GM12878 (cell line): ENCODE data around the gene GP9. TPM values are rescaled to one million over a fixed set of nuclear protein-coding genes. Genes with fewer than 3 reads are reported as not detected.
"Not testable (repeated sequence)": the region's sequence is repeated elsewhere in the genome, so short reads cannot be mapped to it uniquely, and the experiment has no call there.

Experiments used
- ATAC-seq: fragments of 200-7000 bp; cut with Tn5 transposase; 3 replicates; pipeline ENCODE4 v1.9.1; 2020; ENCODE audit warnings: mild to moderate bottlenecking, moderate library complexity
- BruUV-seq: library from RNA; stranded (reverse); fragments of 400-500 nt; replicated peaks from 2 replicates; lab custom pipeline; 2021; lab: Mats Ljungman, UMichigan
- CTCF ChIA-PET: fragments of 300-600 bp; sonication (Branson Sonifier 250); formaldehyde crosslinking; extraction: SDS; loops from one replicate; lab custom pipeline; 2021; ENCODE audit warnings: inconsistent platforms; lab: Yijun Ruan, JAX
- POLR2A ChIA-PET: fragments of 350-600 bp; formaldehyde crosslinking; extraction: SDS; loops from one replicate; lab custom pipeline; 2021; ENCODE audit warnings: inconsistent platforms; lab: Charles Lee
- RAD21 ChIA-PET: fragments of 300-600 bp; sonication (Branson Sonifier 250); formaldehyde crosslinking; loops from one replicate; lab custom pipeline; 2023; ENCODE audit warnings: antibody characterized with exemption; ENCODE audit not compliant: unreplicated experiment; lab: Charles Lee
- SMC1A ChIA-PET: fragments of 300-600 bp; sonication (Branson Sonifier 250); formaldehyde crosslinking; loops from one replicate; lab custom pipeline; 2023; ENCODE audit not compliant: unreplicated experiment, uncharacterized antibody; lab: Charles Lee
- DNase-seq: peaks from one replicate; pipeline ENCODE4 v3.0.0-alpha.2; 2011; ENCODE audit warnings: low read depth, low spot score
- FAIRE-seq: peaks from 3 replicates; lab custom pipeline; 2011; peaks lifted over from hg19 to GRCh38; lab: Jason Lieb, UNC
- H2AFZ ChIP-seq: 2 replicates; pipeline ENCODE4 v1.6.0; 2011; ENCODE audit warnings: low read depth, low read length, control low read depth; ENCODE audit not compliant: control insufficient read depth
- H3K27ac ChIP-seq: 2 replicates; pipeline ENCODE4 v1.5.1; 2011; ENCODE audit warnings: control low read depth; ENCODE audit not compliant: control insufficient read depth, insufficient read depth
- H3K27me3 ChIP-seq, 2 experiments: replicated peaks in 1 of 2; 2 replicates each; pipeline versions ENCODE4 v1.6.0 to v1.6.1; 2011; ENCODE audit warnings: low read length in 1 of 2; ENCODE audit not compliant: control insufficient read depth in 2 of 2, insufficient read depth in 2 of 2
- H3K36me3 ChIP-seq, 2 experiments: 2 replicates each; pipeline ENCODE4 v1.5.1; 2011; ENCODE audit warnings: low read length in 1 of 2; ENCODE audit not compliant: control insufficient read depth in 2 of 2, insufficient read depth in 2 of 2
- H3K4me1 ChIP-seq: 2 replicates; pipeline ENCODE4 v1.6.1; 2011; ENCODE audit warnings: mild to moderate bottlenecking, low read length, moderate library complexity, mixed read lengths; ENCODE audit not compliant: control insufficient read depth, insufficient read depth
- H3K4me2 ChIP-seq: 2 replicates; pipeline ENCODE4 v1.6.0; 2011; ENCODE audit warnings: control low read depth; ENCODE audit not compliant: control insufficient read depth, insufficient read depth
- H3K4me3 ChIP-seq: fragments of 200-600 bp; sonication (generic); 2 replicates; pipeline ENCODE4 v1.5.1; 2016
- H3K79me2 ChIP-seq: 2 replicates; pipeline ENCODE4 v1.6.0; 2011; ENCODE audit warnings: low read length; ENCODE audit not compliant: control insufficient read depth, insufficient read depth
- H3K9ac ChIP-seq: 2 replicates; pipeline ENCODE4 v1.8.0; 2011; ENCODE audit warnings: low read length, control low read depth, mixed read lengths; ENCODE audit not compliant: control insufficient read depth, insufficient read depth
- H3K9me3 ChIP-seq: replicated peaks from 3 replicates; pipeline ENCODE4 v1.5.1; 2011; ENCODE audit warnings: mild to moderate bottlenecking, low read length; ENCODE audit not compliant: control insufficient read depth, insufficient read depth
- H4K20me1 ChIP-seq: 2 replicates; pipeline ENCODE4 v1.6.0; 2011; ENCODE audit not compliant: control insufficient read depth, insufficient read depth
- EED ChIP-seq: sonication (generic); IDR thresholded peaks from 2 replicates; pipeline ENCODE4 v1.6.1; 2016; ENCODE audit warnings: antibody characterized with exemption, low read depth
- RBBP5 ChIP-seq: fragments of 200-600 bp; sonication (generic); conservative IDR thresholded peaks from 2 replicates; pipeline ENCODE4 v1.6.1; 2016
- WGBS: methylation state at CpG from one replicate; pipeline ENCODE4 v1.1.6; 2016; ENCODE audit warnings: low lambda C conversion rate; ENCODE audit not compliant: insufficient replicate concordance, insufficient coverage; ENCODE audit errors: missing lambda C conversion rate; 5-methylcytosine and 5-hydroxymethylcytosine counted together
- in situ Hi-C: fragments of 300-500 bp; cut with MboI; formaldehyde crosslinking; loops from 9 replicates; pipeline ENCODE4 v1.14.3; 2018; ENCODE audit warnings: mixed read lengths
- intact Hi-C: fragments of 100-400 bp; cut with micrococcal nuclease; formaldehyde crosslinking; loops from one replicate; pipeline ENCODE4 v1.14.2; 2022; ENCODE audit not compliant: unreplicated experiment
- polyA plus RNA-seq, 11 experiments: library from polyadenylated mRNA; depleted of rRNA in 4 of 11; unstranded in 6 of 11; stranded (reverse) in 5 of 11; fragments of >200 nt; fragmentation: Nextera tagmentation in 4 of 11; fragmentation: Illumina TruSeq in 1 of 11; extraction: Ambion mirVana in 4 of 11; extraction: Trizol in 1 of 11; gene quantifications; 1 replicate in 1 of 11; 2 replicates in 10 of 11; pipeline versions ENCODE4 v1.2.1 to v1.2.3, GENCODE V29; 2011 to 2016; ENCODE audit warnings: inconsistent platforms in 2 of 11, missing spikeins in 2 of 11, low read depth in 1 of 11
- total RNA-seq, 4 experiments: library from RNA; depleted of rRNA in 3 of 4; stranded (reverse); fragments of >200 nt in 3 of 4; fragmentation: Illumina TruSeq in 1 of 4; extraction: Trizol in 1 of 4; gene quantifications; 2 replicates each; pipeline versions ENCODE4 v1.2.1 to v1.2.3, GENCODE V29; 2013 to 2021
- TF ChIP-seq, protein P1 (sequence below): IDR thresholded peaks from 2 replicates; pipeline ENCODE4 v1.6.1; 2011; ENCODE audit warnings: low read depth, low read length, improper control_type of control experiment, borderline replicate concordance

The GP9 gene
- total and polyA plus RNA-seq, 10 of the 15 experiments (the other 5 are each of a cell fraction or from before 2014, with no cell fraction given) = 0.15 TPM; not detected in 9

DNA sequence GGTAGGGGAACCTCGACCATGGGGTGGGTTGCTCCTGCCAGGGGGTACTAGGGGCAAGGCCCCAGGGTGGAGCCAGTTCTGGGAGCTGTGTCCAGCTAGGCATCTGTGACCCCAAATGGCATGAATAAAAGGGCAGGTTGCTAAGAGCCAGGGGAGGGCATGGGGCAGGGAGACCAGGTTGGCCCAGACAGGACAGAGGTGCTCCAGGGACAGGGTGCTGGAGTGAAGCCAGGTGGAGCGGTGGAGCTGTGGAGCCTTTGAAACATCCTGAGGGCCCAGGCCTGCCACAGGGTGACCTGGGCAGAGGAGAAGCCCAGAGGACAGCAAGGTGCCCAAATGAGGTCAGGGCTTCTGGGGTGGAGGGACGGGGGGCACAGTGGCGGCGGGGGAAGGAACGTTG lies 27.7 kb downstream of the GP9 start:
- H3K79me2 ChIP-seq, H3K27ac ChIP-seq, H3K4me2 ChIP-seq, H3K4me3 ChIP-seq, H4K20me1 ChIP-seq, BruUV-seq, H3K4me1 ChIP-seq, H3K9ac ChIP-seq, intact Hi-C loops, H3K27me3 ChIP-seq, H2AFZ ChIP-seq, DNase-seq, SMC1A ChIA-PET, FAIRE-seq, POLR2A ChIA-PET, RAD21 ChIA-PET, H3K36me3 ChIP-seq, in situ Hi-C loops, H3K9me3 ChIP-seq, CTCF ChIA-PET: not testable (repeated sequence)
- ATAC-seq = peak; percentile 11; the same call in 2 of the 3 replicates
- no CpG with 5 or more reads among the region's 6 CpGs for WGBS

DNA sequence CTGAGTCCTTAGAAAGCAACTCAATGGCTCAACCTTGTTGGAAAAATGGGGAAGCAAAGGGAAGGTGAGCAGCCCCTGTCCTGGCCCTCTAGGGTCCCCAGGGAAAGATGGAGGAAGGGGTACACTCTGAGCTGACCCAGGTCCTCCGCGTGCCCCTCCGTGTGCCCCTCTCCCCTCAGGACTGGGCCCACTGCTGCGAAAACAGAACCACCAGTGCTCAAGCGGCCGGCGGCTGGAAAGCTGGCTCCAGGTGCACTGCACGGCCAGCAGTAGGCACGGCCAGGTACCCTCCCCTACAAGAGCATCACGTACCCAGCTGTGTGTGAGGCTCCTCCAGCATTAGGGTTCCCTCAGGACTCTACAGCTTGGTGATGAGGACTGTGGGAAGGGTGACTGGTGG lies 34.7 kb downstream of the GP9 start:
- intact Hi-C loops = no loop called here
- no peaks in the 10 kb centered on the region; the same call in 1 of the 2 replicates for H4K20me1 ChIP-seq
- TF ChIP-seq, protein P1, sequence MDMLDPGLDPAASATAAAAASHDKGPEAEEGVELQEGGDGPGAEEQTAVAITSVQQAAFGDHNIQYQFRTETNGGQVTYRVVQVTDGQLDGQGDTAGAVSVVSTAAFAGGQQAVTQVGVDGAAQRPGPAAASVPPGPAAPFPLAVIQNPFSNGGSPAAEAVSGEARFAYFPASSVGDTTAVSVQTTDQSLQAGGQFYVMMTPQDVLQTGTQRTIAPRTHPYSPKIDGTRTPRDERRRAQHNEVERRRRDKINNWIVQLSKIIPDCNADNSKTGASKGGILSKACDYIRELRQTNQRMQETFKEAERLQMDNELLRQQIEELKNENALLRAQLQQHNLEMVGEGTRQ = no peak
- TF ChIP-seq EED = no peak
- TF ChIP-seq RBBP5 = no peak
- TF ChIP-seq, all 136 proteins: peak for 0
- ChIA-PET POLR2A (no interaction called here), CTCF (no interaction called here), RAD21 (no interaction called here), SMC1A (no interaction called here)
- Histone ChIP-seq H2AFZ (no peak overlapping the region), H3K9me3 (no peaks in the 10 kb centered on the region), H3K36me3 (peaks cover 0 to 2% of the 10 kb centered on the region in 2 experiments; a peak in 3 of 4 replicates), H3K27me3 (no peaks in the 10 kb centered on the region), H3K27ac (no peak overlapping the region), H3K4me2 (no peak overlapping the region), H3K79me2 (no peaks in the 10 kb centered on the region), H3K9ac (no peak overlapping the region), H3K4me1 (no peaks in the 10 kb centered on the region), H3K4me3 (no peak overlapping the region)
- 94% methylated on average over 10 of the region's 10 CpGs for WGBS
- in situ Hi-C loops = no loop called here
- no TSS peak for BruUV-seq
- DNase-seq (no peak), ATAC-seq (no peak), FAIRE-seq (no peak)
